Frontal cortex (tissue), 4 donors: ENCODE data around the gene CLEC18A. TPM values are rescaled to one million over a fixed set of nuclear protein-coding genes. Genes with fewer than 3 reads are reported as not detected.
"Not testable (repeated sequence)": the region's sequence is repeated elsewhere in the genome, so short reads cannot be mapped to it uniquely, and the experiment has no call there.

Experiments used
- DNase-seq, 2 donors: peaks; one replicate each; pipeline ENCODE4 v3.0.0; 2012; ENCODE audit warnings: low spot score in 2 of 2
- FAIRE-seq: peaks from 2 replicates; lab custom pipeline; 2012; peaks lifted over from hg19 to GRCh38; lab: Jason Lieb, UNC
- small RNA-seq: library from RNA; depleted of rRNA; stranded (forward); fragments of <200 nt; gene quantifications from one replicate; pipeline ENCODE3, GENCODE V24; 2014
- total RNA-seq: library from RNA; depleted of rRNA; stranded (reverse); fragments of >200 nt; gene quantifications from one replicate; pipeline ENCODE4 v1.2.3, GENCODE V29; 2014
- donor health status: control.
- donor health status: control.
- donor health status: control.

The CLEC18A gene
- total RNA-seq, 1 donor from 2014 or later: 0.82 TPM

DNA sequence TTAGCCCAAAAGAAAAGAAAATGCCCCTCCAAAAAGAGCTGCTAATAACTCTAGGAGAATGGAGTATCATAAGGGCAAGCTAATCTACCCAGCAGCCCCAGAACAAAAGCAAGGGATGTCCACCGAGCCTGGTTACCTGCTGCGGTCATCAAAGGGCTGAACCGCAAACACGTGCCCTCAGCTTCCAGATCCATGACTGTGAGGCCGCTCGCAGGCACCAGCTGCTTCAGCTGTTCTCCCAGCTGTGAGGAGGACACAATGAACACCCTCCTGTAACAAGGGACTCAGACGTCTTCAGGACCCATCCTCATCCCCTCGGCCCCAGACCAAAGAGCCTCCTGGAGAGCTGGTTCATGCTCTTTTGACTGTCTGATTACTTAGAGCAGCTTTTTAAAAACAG lies 59.5 kb downstream of the CLEC18A start:
- FAIRE-seq, DNase-seq: not testable (repeated sequence)

DNA sequence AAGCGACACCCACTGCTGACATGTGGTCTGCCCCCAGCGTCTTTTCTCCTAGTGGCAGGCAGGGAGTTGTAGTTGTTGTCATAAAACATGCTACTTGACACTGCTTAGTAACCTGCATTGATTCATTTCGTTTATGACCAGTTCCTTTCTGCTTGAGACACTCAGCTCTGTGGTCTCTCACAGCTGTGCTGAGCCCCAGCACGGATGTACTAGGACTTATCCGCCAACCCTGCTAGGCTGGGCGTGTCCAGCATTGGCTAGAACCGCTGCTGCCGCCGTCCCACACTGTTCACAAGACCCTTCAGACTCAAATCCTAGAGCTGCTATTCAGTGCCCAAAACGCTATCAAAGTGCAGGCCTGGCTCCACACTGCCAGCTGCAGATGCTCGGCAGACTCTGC lies 60.0 kb downstream of the CLEC18A start:
- DNase-seq, FAIRE-seq: not testable (repeated sequence)

- FAIRE-seq, DNase-seq: not testable (repeated sequence)
Measured at GRCh38 chr16:70012354-70012753, 61.2 kb downstream of the CLEC18A start.

DNA sequence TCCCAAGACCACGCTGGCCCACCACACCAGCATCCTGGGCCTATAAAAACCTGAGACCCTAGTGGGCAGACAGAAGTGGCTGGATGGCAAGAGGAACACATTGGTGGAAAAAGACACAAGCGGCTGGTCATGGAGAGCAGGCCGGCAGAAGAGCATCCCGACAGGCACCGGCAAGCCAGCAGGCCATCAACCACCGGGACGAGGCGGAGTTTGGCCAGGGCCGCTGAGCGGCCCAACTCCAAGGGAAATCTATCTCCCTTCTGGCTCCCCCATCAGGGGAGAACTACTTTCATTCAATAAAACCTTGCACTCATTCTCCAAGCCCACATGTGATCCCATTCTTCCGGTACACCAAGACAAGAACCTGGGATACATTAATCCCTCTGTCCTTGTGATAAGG lies 61.8 kb downstream of the CLEC18A start:
- not testable (repeated sequence) for DNase-seq, FAIRE-seq

Small RNA genes within 50 kb of the gene (small RNA-seq; reads per million reads assigned to genes)
- gene AC026468.1 (not detected), gene MIR140 (73.2 reads per million, percentile 98 among the genes with 10 or more reads in this experiment)

Other genes with a start within 250 kb of the CLEC18A start
- gene NQO1, start 224.8 kb upstream of the CLEC18A start, total RNA-seq: 4.1 TPM
- 11.4 TPM for gene NOB1, start 196.4 kb upstream of the CLEC18A start, total RNA-seq
- 25.7 TPM for gene WWP2, start 189.0 kb upstream of the CLEC18A start, total RNA-seq
- 8.6 TPM for gene PDPR, start 163.0 kb downstream of the CLEC18A start, total RNA-seq
- gene CLEC18C, start 222.5 kb downstream of the CLEC18A start, total RNA-seq: 0.41 TPM